SK-N-SH treated with all-trans-retinoic acid at 6 μM for 48 hours (cell line): ENCODE measurements around the gene PARD3.

ENCODE experiments used
- ATAC-seq: fragments of 200-7000 bp; cut with Tn5 transposase; 3 replicates; pipeline ENCODE4 v1.9.1; 2020; ENCODE audit warnings: mild to moderate bottlenecking, moderate library complexity
- ARNTL ChIP-seq: fragments of 450-650 bp; formaldehyde crosslinking; IDR thresholded peaks from 2 replicates; pipeline ENCODE4 v1.5.0; 2020; ENCODE audit warnings: low read depth, mild to moderate bottlenecking, moderate library complexity, borderline replicate concordance
- BACH2 ChIP-seq: fragments of 250-450 bp; sonication (Bioruptor Pico); IDR thresholded peaks from 2 replicates; pipeline ENCODE4 v1.9.0; 2021; ENCODE audit warnings: mild to moderate bottlenecking, borderline replicate concordance
- CREB5 ChIP-seq: fragments of 250-450 bp; sonication (Bioruptor Pico); IDR thresholded peaks from 2 replicates; pipeline ENCODE4 v1.5.1; 2020; ENCODE audit warnings: low read depth, mild to moderate bottlenecking, moderate library complexity
- CSDC2 ChIP-seq: fragments of 250-450 bp; sonication (Bioruptor Pico); IDR thresholded peaks from 2 replicates; pipeline ENCODE4 v1.5.0; 2020; ENCODE audit warnings: mild to moderate bottlenecking, moderate library complexity
- CSRNP3 ChIP-seq: fragments of 250-450 bp; sonication (Bioruptor Pico); IDR thresholded peaks from 2 replicates; pipeline ENCODE4 v1.5.1; 2021; ENCODE audit warnings: mild to moderate bottlenecking, moderate library complexity
- ESRRG ChIP-seq: fragments of 250-450 bp; sonication (Bioruptor Pico); IDR thresholded peaks from 2 replicates; pipeline ENCODE4 v1.6.1; 2021; ENCODE audit warnings: mild to moderate bottlenecking
- GLIS3 ChIP-seq: fragments of 250-450 bp; sonication (Bioruptor Pico); IDR thresholded peaks from 2 replicates; pipeline ENCODE4 v1.5.0; 2020; ENCODE audit warnings: mild to moderate bottlenecking, moderate library complexity
- ISL1 ChIP-seq: fragments of 250-450 bp; sonication (Bioruptor Pico); IDR thresholded peaks from 2 replicates; pipeline ENCODE4 v2.1.2; 2022; ENCODE audit warnings: mild to moderate bottlenecking, moderate library complexity
- OSR1 ChIP-seq: fragments of 250-450 bp; sonication (Bioruptor Pico); IDR thresholded peaks from 2 replicates; pipeline ENCODE4 v1.8.0; 2022; ENCODE audit warnings: moderate library complexity, mild to moderate bottlenecking, inconsistent platforms
- POU6F1 ChIP-seq: fragments of 250-450 bp; sonication (Bioruptor Pico); IDR thresholded peaks from 2 replicates; pipeline ENCODE4 v1.8.0; 2021; ENCODE audit warnings: low read depth, mild to moderate bottlenecking, moderate library complexity, borderline replicate concordance
- PPARA ChIP-seq: fragments of 250-450 bp; sonication (Bioruptor Pico); IDR thresholded peaks from 2 replicates; pipeline ENCODE4 v1.5.0; 2020; ENCODE audit warnings: mild to moderate bottlenecking, borderline replicate concordance
- RARB ChIP-seq: fragments of 250-450 bp; sonication (Bioruptor Pico); IDR thresholded peaks from 2 replicates; pipeline ENCODE4 v1.8.0; 2021; ENCODE audit warnings: mild to moderate bottlenecking, moderate library complexity
- SNAI2 ChIP-seq: fragments of 250-450 bp; sonication (Bioruptor Pico); IDR thresholded peaks from 2 replicates; pipeline ENCODE4 v1.5.0; 2020; ENCODE audit warnings: mild to moderate bottlenecking, moderate library complexity
- TCF4 ChIP-seq: fragments of 250-450 bp; sonication (Bioruptor Pico); IDR thresholded peaks from 2 replicates; pipeline ENCODE4 v1.8.0; 2021; ENCODE audit warnings: mild to moderate bottlenecking, moderate library complexity, borderline replicate concordance
- TOX ChIP-seq: fragments of 250-450 bp; sonication (Bioruptor Pico); IDR thresholded peaks from 2 replicates; pipeline ENCODE4 v1.8.0; 2021; ENCODE audit warnings: mild to moderate bottlenecking, moderate library complexity, borderline replicate concordance
- TSHZ2 ChIP-seq: fragments of 250-450 bp; sonication (Bioruptor Pico); IDR thresholded peaks from 2 replicates; pipeline ENCODE4 v1.5.0; 2020; ENCODE audit warnings: mild to moderate bottlenecking, moderate library complexity
- ZC3H10 ChIP-seq: fragments of 250-450 bp; sonication (Bioruptor Pico); IDR thresholded peaks from 2 replicates; pipeline ENCODE4 v1.5.1; 2021; ENCODE audit warnings: mild to moderate bottlenecking, moderate library complexity
- ZFP3 ChIP-seq: fragments of 250-450 bp; sonication (Bioruptor Pico); IDR thresholded peaks from 2 replicates; pipeline ENCODE4 v1.5.0; 2020; ENCODE audit warnings: mild to moderate bottlenecking, moderate library complexity
- ZNF565 ChIP-seq: fragments of 450-650 bp; formaldehyde crosslinking; conservative IDR thresholded peaks from 2 replicates; pipeline ENCODE4 v1.5.0; 2020; ENCODE audit warnings: low read depth, mild to moderate bottlenecking, moderate library complexity
- ZNF70 ChIP-seq: fragments of 450-650 bp; formaldehyde crosslinking; IDR thresholded peaks from 2 replicates; pipeline ENCODE4 v1.5.0; 2020; ENCODE audit warnings: mild to moderate bottlenecking, moderate library complexity

Gene PARD3

GRCh38 chr10:34781711-34782110 is 33.4 kb downstream of the PARD3 start:
- ATAC-seq: no peak
- no peak for TF ChIP-seq ESRRG (CRISPR knock-in tag)
- no peak for TF ChIP-seq ISL1 (CRISPR knock-in tag)
- no peak for TF ChIP-seq GLIS3 (CRISPR knock-in tag)
- TF ChIP-seq CSDC2 (CRISPR knock-in tag): no peak
- no peak for TF ChIP-seq OSR1 (CRISPR knock-in tag)
- TF ChIP-seq RARB: no peak

- peak; percentile 67 for ATAC-seq
Measured at GRCh38 chr10:34780818-34781380, 34.2 kb downstream of the PARD3 start.

GRCh38 chr10:34778237-34778636 is 36.9 kb downstream of the PARD3 start:
- TF ChIP-seq TOX (CRISPR knock-in tag) (no peak), RARB (no peak), CREB5 (CRISPR knock-in tag) (no peak), SNAI2 (no peak), CSRNP3 (CRISPR knock-in tag) (no peak), ZC3H10 (CRISPR knock-in tag) (no peak), ESRRG (CRISPR knock-in tag) (no peak), TSHZ2 (CRISPR knock-in tag) (no peak), BACH2 (CRISPR knock-in tag) (no peak), CSDC2 (CRISPR knock-in tag) (no peak), ARNTL (CRISPR knock-in tag) (no peak), TCF4 (CRISPR knock-in tag) (no peak), GLIS3 (CRISPR knock-in tag) (no peak), ZNF565 (CRISPR knock-in tag) (no peak)
- ATAC-seq: no peak

More at GRCh38 chr10:34780818-34781380, 34.2 kb downstream of the PARD3 start:
- TF ChIP-seq POU6F1: no peak

- no peak for ATAC-seq
- TF ChIP-seq ISL1 (CRISPR knock-in tag): no peak
- no peak for TF ChIP-seq SNAI2
- TF ChIP-seq BACH2 (CRISPR knock-in tag): no peak
- no peak for TF ChIP-seq PPARA (CRISPR knock-in tag)
Measured at GRCh38 chr10:34776090-34776690, 38.9 kb downstream of the PARD3 start.

GRCh38 chr10:34775044-34775637 is 40.0 kb downstream of the PARD3 start:
- TF ChIP-seq CSRNP3 (CRISPR knock-in tag) (no peak), OSR1 (CRISPR knock-in tag) (no peak), CSDC2 (CRISPR knock-in tag) (no peak), ARNTL (CRISPR knock-in tag) (no peak), ZFP3 (no peak), BACH2 (CRISPR knock-in tag) (no peak), GLIS3 (CRISPR knock-in tag) (no peak), ZNF70 (no peak), POU6F1 (no peak), TOX (CRISPR knock-in tag) (no peak), SNAI2 (no peak)
- TF ChIP-seq, all 23 proteins: peak for 0

More at GRCh38 chr10:34775044-34775637, 40.0 kb downstream of the PARD3 start:
- ATAC-seq: no peak
